B cell (primary cell): Measurements from ENCODE around the gene LRRC66. TPM values are rescaled to one million over a fixed set of nuclear protein-coding genes. Genes with fewer than 3 reads are reported as not detected.
A peak's percentile ranks its signal among the peaks of the same experiment; 100 is the strongest.

Experiments
- ATAC-seq: fragments of 200-7000 bp; cut with Tn5 transposase; one replicate; pipeline ENCODE4 v1.10.0; 2021; ENCODE audit warnings: low read depth, mild to moderate bottlenecking, moderate number of reproducible peaks, moderate library complexity
- CTCF ChIA-PET: fragments of 350-600 bp; sonication (Branson Sonifier 250); formaldehyde crosslinking; loops from one replicate; lab custom pipeline; 2021; ENCODE audit warnings: antibody characterized with exemption, inconsistent platforms; lab: Charles Lee
- POLR2A ChIA-PET: fragments of 350-600 bp; sonication (Branson Sonifier 250); formaldehyde crosslinking; loops from one replicate; lab custom pipeline; 2021; ENCODE audit warnings: antibody characterized with exemption; lab: Charles Lee
- DNase-seq: peaks from one replicate; pipeline ENCODE4 v3.0.0; 2013
- H2AFZ ChIP-seq: 2 replicates; pipeline ENCODE4 v1.6.1; 2012; ENCODE audit warnings: mild to moderate bottlenecking, low read depth, low read length; ENCODE audit not compliant: insufficient read depth, poor library complexity, severe bottlenecking
- H3K27ac ChIP-seq, 2 donors: 1 replicate in 1 of 2; 2 replicates in 1 of 2; pipeline ENCODE4 v1.5.1; 2012 to 2013; ENCODE audit warnings: low read length in 2 of 2, mild to moderate bottlenecking in 2 of 2, moderate library complexity in 1 of 2
- H3K27me3 ChIP-seq, 4 experiments: fragments of 200-600 bp in 1 of 4; sonication (generic) in 1 of 4; replicated peaks in 1 of 4; 1 replicate in 2 of 4; 2 replicates in 2 of 4; pipeline versions ENCODE4 v1.6.1 to v1.7.0; 2013 to 2016; ENCODE audit warnings: low read length in 3 of 4, mild to moderate bottlenecking in 2 of 4, mixed read lengths in 1 of 4, moderate library complexity in 1 of 4; ENCODE audit not compliant: insufficient read depth in 4 of 4, control insufficient read depth in 3 of 4; ENCODE audit errors: control extremely low read depth in 1 of 4
- H3K36me3 ChIP-seq, 2 experiments: replicated peaks in 1 of 2; 1 replicate in 1 of 2; 2 replicates in 1 of 2; pipeline versions ENCODE4 v1.6.1 to v1.7.1; 2013; ENCODE audit warnings: low read length in 1 of 2; ENCODE audit not compliant: insufficient read depth in 2 of 2, control insufficient read depth in 1 of 2; ENCODE audit errors: control extremely low read depth in 1 of 2, extremely low read depth in 1 of 2
- H3K4me1 ChIP-seq, 2 donors: fragments of 200-600 bp in 1 of 2; sonication (generic) in 1 of 2; 1 replicate in 1 of 2; 2 replicates in 1 of 2; pipeline versions ENCODE4 v1.5.1 to v1.6.1; 2013 to 2017; ENCODE audit warnings: low read length in 2 of 2; ENCODE audit not compliant: control insufficient read depth in 2 of 2, insufficient read depth in 2 of 2
- H3K4me2 ChIP-seq: replicated peaks from 2 replicates; pipeline ENCODE3; 2012; ENCODE audit warnings: mild to moderate bottlenecking, low read depth, low read length; ENCODE audit not compliant: poor library complexity, severe bottlenecking
- H3K4me3 ChIP-seq, 5 experiments: fragments of 200-600 bp in 1 of 5; sonication (generic) in 1 of 5; 1 replicate in 3 of 5; 2 replicates in 2 of 5; pipeline versions ENCODE4 v1.5.1 to v1.7.0; 2011 to 2016; ENCODE audit warnings: low read length in 4 of 5, mild to moderate bottlenecking in 4 of 5, low read depth in 2 of 5, control low read depth in 1 of 5, moderate library complexity in 1 of 5; ENCODE audit not compliant: insufficient read depth in 1 of 5; ENCODE audit errors: control extremely low read depth in 1 of 5, extremely low read depth in 1 of 5
- H3K79me2 ChIP-seq: fragments of 200-600 bp; sonication (generic); one replicate; pipeline ENCODE4 v1.6.0; 2016; ENCODE audit warnings: low read length; ENCODE audit not compliant: control insufficient read depth, insufficient read depth
- H3K9ac ChIP-seq: fragments of 200-600 bp; sonication (generic); 2 replicates; pipeline ENCODE4 v1.6.1; 2017; ENCODE audit warnings: mild to moderate bottlenecking, low read length, moderate library complexity
- H3K9me3 ChIP-seq, 3 donors: one replicate each; pipeline versions ENCODE4 v1.6.1 to v1.7.1; 2013; ENCODE audit warnings: low read length in 2 of 3; ENCODE audit not compliant: control insufficient read depth in 2 of 3, insufficient read depth in 1 of 3; ENCODE audit errors: control extremely low read depth in 1 of 3
- H4K20me1 ChIP-seq: 2 replicates; pipeline ENCODE4 v1.6.0; 2012; ENCODE audit warnings: mild to moderate bottlenecking, low read length; ENCODE audit not compliant: insufficient read depth, control insufficient read depth, poor library complexity, severe bottlenecking
- H3K27ac Mint-ChIP-seq: one replicate; pipeline ENCODE4 v1.8.0; 2021; ENCODE audit warnings: mixed read lengths
- H3K27me3 Mint-ChIP-seq: one replicate; pipeline ENCODE4 v1.8.0; 2021; ENCODE audit warnings: mixed read lengths
- H3K4me1 Mint-ChIP-seq: one replicate; pipeline ENCODE4 v1.8.0; 2021; ENCODE audit warnings: mixed read lengths
- H3K4me3 Mint-ChIP-seq: one replicate; pipeline ENCODE4 v1.8.0; 2021; ENCODE audit warnings: mixed read lengths
- H3K9me3 Mint-ChIP-seq: one replicate; pipeline ENCODE4 v1.8.0; 2022; ENCODE audit warnings: mixed read lengths; ENCODE audit not compliant: insufficient read depth
- CTCF ChIP-seq: fragments of 200-600 bp; IDR thresholded peaks from one replicate; pipeline ENCODE4 v1.8.0; 2022; ENCODE audit warnings: antibody characterized with exemption, mild to moderate bottlenecking
- EZH2 ChIP-seq: IDR thresholded peaks from 2 replicates; pipeline ENCODE4 v1.6.1; 2012; ENCODE audit warnings: borderline replicate concordance, low read depth, mild to moderate bottlenecking, moderate library complexity, low read length; ENCODE audit not compliant: insufficient read depth, poor library complexity, severe bottlenecking
- WGBS: methylation state at CpG from one replicate; pipeline ENCODE4 v1.1.5; 2013; ENCODE audit warnings: missing lambda C conversion rate; ENCODE audit not compliant: insufficient coverage; 5-methylcytosine and 5-hydroxymethylcytosine counted together
- intact Hi-C: fragments of 100-400 bp; cut with micrococcal nuclease; formaldehyde crosslinking; loops from one replicate; pipeline ENCODE4 v1.10.0; 2022
- polyA plus RNA-seq: library from polyadenylated mRNA; depleted of rRNA; stranded (reverse); fragments of >200 nt; gene quantifications from 2 replicates; pipeline ENCODE4 v1.2.3, GENCODE V29; 2012
- total RNA-seq, 2 donors: library from RNA; stranded (reverse); fragments of 120-200 nt in 1 of 2; gene quantifications; 1 replicate in 1 of 2; 2 replicates in 1 of 2; pipeline versions ENCODE4 v1.2.3 to v1.2.4, GENCODE V29; 2013 to 2022

The LRRC66 gene
- total and polyA plus RNA-seq, 2 donors (not counting 1 experiment from before 2014, with no cell fraction given), result 0.37 to 0.44 TPM

- Histone ChIP-seq H3K36me3 (no peaks in the 10 kb centered on the region), H3K9me3 (peaks cover 0 to 4% (median 0%) of the 10 kb centered on the region in 3 donors), H3K27ac (no peak overlapping the region), H3K9ac (no peak overlapping the region), H3K4me1 (peaks cover 18 to 22% of the 10 kb centered on the region in 2 donors), H3K79me2 (no peaks in the 10 kb centered on the region), H4K20me1 (no peaks in the 10 kb centered on the region), H3K4me3 (no peak overlapping the region), H3K27me3 (peaks cover 0 to 44% (median 26%) of the 10 kb centered on the region in 4 experiments), H3K4me2 (no peak overlapping the region), H2AFZ (no peak overlapping the region)
- Mint-ChIP-seq H3K9me3 (no peaks in the 10 kb centered on the region), H3K27ac (no peak overlapping the region), H3K27me3 (peaks cover 21% of the 10 kb centered on the region), H3K4me3 (no peak overlapping the region), H3K4me1 (peaks cover 29% of the 10 kb centered on the region)
- no peak for ATAC-seq
- POLR2A ChIA-PET, result no interaction called here
- CTCF ChIA-PET, result no interaction called here
- TF ChIP-seq EZH2 (no peak), CTCF (no peak)
- no CpG with 5 or more reads among the region's 3 CpGs for WGBS
- no peak for DNase-seq
- intact Hi-C loops, result no loop called here
These were observed 34.1 kb upstream of the LRRC66 start for GRCh38 chr4:52054254-52054653.

DNA sequence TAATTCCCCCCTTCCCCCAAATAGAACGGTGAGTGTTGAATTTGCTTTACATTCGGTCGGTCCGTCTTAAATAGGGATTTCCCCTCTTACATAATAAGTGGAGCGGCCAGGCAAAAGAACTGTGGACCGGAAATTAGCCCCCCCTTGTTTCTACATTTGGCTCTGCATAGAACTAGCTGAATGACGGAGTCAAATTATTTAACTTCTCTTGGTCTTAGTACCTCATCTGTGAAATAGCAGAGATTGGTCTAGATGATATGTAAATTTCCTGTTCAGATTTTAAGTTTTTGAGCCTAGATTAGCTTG lies 32.3 kb upstream of the LRRC66 start:
- WGBS, result no CpG with 5 or more reads among the region's 7 CpGs
- DNase-seq, result peak; percentile 33
- Histone ChIP-seq H3K36me3 (no peaks in the 10 kb centered on the region), H3K4me3 (peak overlapping the region in 3 of 5 experiments; percentile 43 to 73 (median 63)), H4K20me1 (no peaks in the 10 kb centered on the region), H3K79me2 (no peaks in the 10 kb centered on the region), H3K27me3 (peaks cover 0 to 46% (median 28%) of the 10 kb centered on the region in 4 experiments), H2AFZ (peak overlapping the region; percentile 68), H3K4me1 (peaks cover 18 to 22% of the 10 kb centered on the region in 2 donors), H3K27ac (no peak overlapping the region), H3K4me2 (peak overlapping the region; percentile 86), H3K9ac (peak overlapping the region; percentile 72), H3K9me3 (peaks cover 0 to 7% (median 0%) of the 10 kb centered on the region in 3 donors)
- Mint-ChIP-seq H3K4me3 (peak overlapping the region; percentile 81), H3K4me1 (peaks cover 29% of the 10 kb centered on the region), H3K9me3 (no peaks in the 10 kb centered on the region), H3K27me3 (peaks cover 30% of the 10 kb centered on the region), H3K27ac (peak overlapping the region; percentile 4)
- CTCF ChIA-PET, result interaction anchor here (1.4 kb wide), 1 partner anchor 8 kb away, joined by 3 read pairs; no protein-coding TSS in a partner anchor
- no peak for TF ChIP-seq CTCF
- ATAC-seq, result peak; percentile 45
- intact Hi-C loops, result loop anchor here (1.0 kb wide), 2 partner anchors 14 to 208 kb away; partner anchors contain the start of gene SGCB
- POLR2A ChIA-PET, result interaction anchor here (1.5 kb wide), 1 partner anchor 14 kb away, joined by 3 read pairs; the partner anchor contains the start of gene SGCB
